Measurements from ENCODE around the gene NTRK3. TPM values are rescaled to one million over a fixed set of nuclear protein-coding genes. Genes with fewer than 3 reads are reported as not detected.

The NTRK3 gene
- total RNA-seq, 2 experiments from 2014 or later, result 0.78 TPM; not detected in 1

DNA sequence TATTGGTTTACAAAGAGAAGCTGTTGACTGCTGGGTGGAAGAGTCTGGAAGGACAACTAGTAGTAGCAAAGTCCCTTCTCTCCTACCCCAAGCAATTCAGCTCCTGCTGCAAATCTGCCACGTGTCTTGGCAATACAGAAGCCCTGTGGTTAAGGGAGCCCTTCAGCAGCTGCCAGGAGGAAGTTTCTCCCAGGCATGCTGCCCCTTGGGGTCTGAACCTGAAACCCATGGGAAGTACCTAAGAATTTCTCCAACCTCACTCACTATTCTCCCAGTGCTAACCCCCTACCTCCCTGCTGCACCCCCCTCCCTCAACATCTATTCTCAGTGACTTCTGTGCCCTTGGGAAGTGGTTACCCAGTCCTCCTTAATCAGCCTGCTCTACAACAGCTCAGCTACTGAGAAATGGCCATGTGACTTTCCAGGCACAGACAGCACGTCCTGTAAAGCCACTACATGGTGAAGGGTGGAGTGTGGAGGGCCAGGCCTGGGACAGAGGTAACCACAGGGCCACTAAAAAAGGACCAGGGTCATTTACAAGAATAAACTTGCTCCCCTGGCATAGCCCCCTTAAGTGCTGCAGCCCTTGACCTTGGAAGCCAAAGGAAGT lies 316.6 kb downstream of the NTRK3 start:
- Histone ChIP-seq H3K27me3 (ENCODE audit: control insufficient read depth in 1 of 2, insufficient read depth in 2 of 2, low read length in 2 of 2) (no peaks in the 10 kb centered on the region), H3K9me3 (ENCODE audit: control insufficient read depth in 1 of 2, insufficient read depth in 1 of 2, low read length in 2 of 2) (peaks cover 0 to 4% of the 10 kb centered on the region in 2 experiments), H3K4me1 (ENCODE audit: insufficient read depth, low read length) (no peaks in the 10 kb centered on the region), H3K4me3 (ENCODE audit: low read length) (no peak overlapping the region), H3K36me3 (ENCODE audit: insufficient read depth, low read length) (no peaks in the 10 kb centered on the region), H3K27ac (ENCODE audit: low read depth in 1 of 2, low read length in 2 of 2) (no peak overlapping the region)
- H3K4me3 Mint-ChIP-seq, result no peak overlapping the region
- no peak for DNase-seq
- ChIA-PET POLR2A (interaction anchor here (0.5 kb wide), 1 partner anchor 947 kb away, joined by 3 read pairs; no protein-coding TSS in a partner anchor), CTCF (no interaction called here)
- no peaks in the 10 kb centered on the region for H3K36me3 Mint-ChIP-seq (ENCODE audit: low read depth)
- no peak for TF ChIP-seq CTCF (IDR thresholded peaks at IDR 0.05)
- H3K4me1 Mint-ChIP-seq (ENCODE audit: low read depth), result no peaks in the 10 kb centered on the region
- intact Hi-C loops (cut with DNase I, micrococcal nuclease), result no loop called here
- no peak overlapping the region for H3K27ac Mint-ChIP-seq
- no peaks in the 10 kb centered on the region for H3K9me3 Mint-ChIP-seq
- H3K27me3 Mint-ChIP-seq, result no peaks in the 10 kb centered on the region
- ATAC-seq (ENCODE audit: poor library complexity), result no peak

DNA sequence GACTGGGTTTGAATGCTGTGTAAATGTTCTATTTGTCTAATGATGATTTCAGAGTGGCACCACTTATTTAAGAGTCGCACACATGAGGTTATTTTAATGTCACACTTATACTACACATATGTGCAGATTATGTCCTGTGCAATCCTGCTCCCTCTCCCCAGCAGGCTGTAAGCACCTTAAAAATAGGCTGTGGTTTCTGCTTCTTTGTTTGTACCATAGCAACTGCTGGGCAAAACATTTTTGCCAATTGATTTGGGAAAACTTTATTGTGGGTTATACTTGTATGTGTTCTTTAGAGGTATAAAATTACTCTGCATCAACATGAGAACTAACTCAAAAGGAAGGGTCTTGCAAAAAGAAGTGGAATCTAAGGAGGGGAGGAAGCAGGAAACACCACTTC lies 318.5 kb downstream of the NTRK3 start:
- no peak for ATAC-seq (ENCODE audit: poor library complexity)
- no peak overlapping the region for H3K27ac ChIP-seq (ENCODE audit: low read depth in 1 of 2, low read length in 2 of 2)
- H3K9me3 Mint-ChIP-seq, result no peaks in the 10 kb centered on the region

DNA sequence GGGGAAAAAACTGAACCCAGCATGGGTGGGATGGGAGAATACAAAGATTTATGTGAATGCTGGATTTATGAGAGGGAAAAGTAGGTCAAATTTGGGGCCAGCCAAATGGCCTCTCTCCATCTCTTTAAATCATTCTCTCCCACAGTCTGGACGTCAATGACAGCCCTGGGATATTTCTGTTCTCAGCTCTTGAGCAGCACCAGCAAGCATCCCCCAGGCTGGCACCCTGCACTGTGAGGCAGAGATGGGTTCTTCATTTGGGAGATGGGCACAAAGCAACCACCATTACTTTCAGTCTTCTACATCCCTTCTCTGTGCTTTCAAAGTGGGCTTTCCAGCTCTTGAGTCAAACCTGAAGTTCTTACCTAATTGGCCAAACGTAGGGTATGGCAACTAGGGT lies 321.0 kb downstream of the NTRK3 start:
- H3K27ac Mint-ChIP-seq, result no peak overlapping the region
- ChIA-PET CTCF (no interaction called here), POLR2A (no interaction called here)
- Histone ChIP-seq H3K27ac (ENCODE audit: low read depth in 1 of 2, low read length in 2 of 2) (no peak overlapping the region), H3K9me3 (ENCODE audit: control insufficient read depth in 1 of 2, insufficient read depth in 1 of 2, low read length in 2 of 2) (peaks cover 0 to 10% of the 10 kb centered on the region in 2 experiments), H3K4me3 (ENCODE audit: low read length) (no peak overlapping the region), H3K36me3 (ENCODE audit: insufficient read depth, low read length) (no peaks in the 10 kb centered on the region), H3K4me1 (ENCODE audit: insufficient read depth, low read length) (no peaks in the 10 kb centered on the region), H3K27me3 (ENCODE audit: control insufficient read depth in 1 of 2, insufficient read depth in 2 of 2, low read length in 2 of 2) (peaks cover 0 to 2% of the 10 kb centered on the region in 2 experiments)
- TF ChIP-seq CTCF (IDR thresholded peaks at IDR 0.05), result no peak
- H3K36me3 Mint-ChIP-seq (ENCODE audit: low read depth), result no peaks in the 10 kb centered on the region
- DNase-seq (no peak), ATAC-seq (ENCODE audit: poor library complexity) (no peak)
- no peaks in the 10 kb centered on the region for H3K9me3 Mint-ChIP-seq
- no peaks in the 10 kb centered on the region for H3K27me3 Mint-ChIP-seq
- intact Hi-C loops (cut with DNase I, micrococcal nuclease), result no loop called here
- H3K4me1 Mint-ChIP-seq (ENCODE audit: low read depth), result no peaks in the 10 kb centered on the region
- H3K4me3 Mint-ChIP-seq, result no peak overlapping the region

More for the DNA sequence above, 318.5 kb downstream of the NTRK3 start:
- Histone ChIP-seq H3K4me3 (ENCODE audit: low read length) (no peak overlapping the region), H3K27me3 (ENCODE audit: control insufficient read depth in 1 of 2, insufficient read depth in 2 of 2, low read length in 2 of 2) (peaks cover 0 to 2% of the 10 kb centered on the region in 2 experiments), H3K9me3 (ENCODE audit: control insufficient read depth in 1 of 2, insufficient read depth in 1 of 2, low read length in 2 of 2) (peaks cover 0 to 8% of the 10 kb centered on the region in 2 experiments), H3K36me3 (ENCODE audit: insufficient read depth, low read length) (no peaks in the 10 kb centered on the region), H3K4me1 (ENCODE audit: insufficient read depth, low read length) (no peaks in the 10 kb centered on the region)
- Mint-ChIP-seq H3K4me1 (ENCODE audit: low read depth) (no peaks in the 10 kb centered on the region), H3K27me3 (no peaks in the 10 kb centered on the region), H3K36me3 (ENCODE audit: low read depth) (no peaks in the 10 kb centered on the region), H3K4me3 (no peak overlapping the region), H3K27ac (no peak overlapping the region)
- TF ChIP-seq CTCF (IDR thresholded peaks at IDR 0.05), result no peak
- intact Hi-C loops (cut with DNase I, micrococcal nuclease), result no loop called here
- DNase-seq, result no peak
- ChIA-PET POLR2A (no interaction called here), CTCF (no interaction called here)

Data from CD4-positive, alpha-beta T cell (primary cell).